GM21717 (cell line): ENCODE data around the gene ELOVL6.

Source experiments
- ATAC-seq: cut with Tn5 transposase; IDR thresholded peaks from one replicate; pipeline ENCODE4 v1.9.1; 2021; ENCODE audit warnings: mild to moderate bottlenecking, moderate library complexity; ENCODE audit not compliant: unreplicated experiment

The ELOVL6 gene

DNA sequence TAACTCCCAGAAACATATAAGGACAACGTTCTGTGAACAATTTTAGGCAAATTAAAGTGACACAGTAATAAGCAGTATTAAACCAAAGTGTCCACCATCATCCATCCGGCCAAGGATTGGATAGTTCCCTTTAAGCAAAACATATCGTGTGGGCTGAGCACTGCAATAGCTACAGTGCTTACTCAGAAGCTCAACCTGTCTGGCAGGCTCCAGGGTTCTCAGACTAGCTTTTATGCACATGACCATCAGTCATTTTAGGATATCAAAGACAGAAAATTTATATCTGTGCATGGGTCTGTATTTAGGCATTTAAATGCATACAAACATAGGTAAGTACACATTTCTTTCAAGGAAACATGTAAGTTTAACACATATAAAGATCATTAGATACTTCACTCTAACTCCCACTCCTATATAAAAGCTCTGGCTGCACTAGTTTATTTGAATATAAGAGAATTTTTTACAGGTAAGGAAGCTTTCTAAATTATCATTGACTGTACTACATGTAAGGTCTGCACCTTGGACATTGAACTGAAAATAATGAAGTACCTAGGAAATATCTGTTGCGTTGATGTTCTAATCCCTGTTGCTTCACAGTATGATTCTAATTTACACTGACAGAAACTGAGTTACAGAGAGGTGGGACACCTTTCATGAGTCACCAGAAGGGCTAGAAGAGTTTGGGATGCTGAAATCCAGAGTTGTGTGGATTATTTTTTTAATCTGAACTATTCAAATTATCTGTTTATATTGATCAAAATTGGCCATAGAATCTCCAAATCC lies 67.6 kb downstream of the ELOVL6 start:
- ATAC-seq: no peak

DNA sequence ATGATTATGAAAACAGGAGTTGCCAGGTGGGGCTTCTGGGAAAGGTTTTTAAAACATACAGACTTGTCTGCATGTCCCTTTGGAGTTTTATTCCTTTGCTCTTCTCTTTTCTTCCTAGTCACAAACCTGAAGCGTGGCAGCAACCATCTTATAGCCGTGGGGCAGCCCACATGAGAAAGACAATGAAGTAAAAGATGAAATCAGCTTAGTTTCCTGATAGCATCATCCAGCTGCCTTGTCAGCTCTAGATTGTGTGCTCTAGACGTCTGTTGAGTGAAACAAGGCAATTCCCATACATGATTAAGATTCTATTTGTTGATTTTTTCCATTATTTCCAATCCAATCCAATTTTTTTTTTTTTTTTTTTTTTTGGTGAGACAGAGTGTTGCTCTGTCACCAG lies 68.9 kb downstream of the ELOVL6 start:
- ATAC-seq: no peak

DNA sequence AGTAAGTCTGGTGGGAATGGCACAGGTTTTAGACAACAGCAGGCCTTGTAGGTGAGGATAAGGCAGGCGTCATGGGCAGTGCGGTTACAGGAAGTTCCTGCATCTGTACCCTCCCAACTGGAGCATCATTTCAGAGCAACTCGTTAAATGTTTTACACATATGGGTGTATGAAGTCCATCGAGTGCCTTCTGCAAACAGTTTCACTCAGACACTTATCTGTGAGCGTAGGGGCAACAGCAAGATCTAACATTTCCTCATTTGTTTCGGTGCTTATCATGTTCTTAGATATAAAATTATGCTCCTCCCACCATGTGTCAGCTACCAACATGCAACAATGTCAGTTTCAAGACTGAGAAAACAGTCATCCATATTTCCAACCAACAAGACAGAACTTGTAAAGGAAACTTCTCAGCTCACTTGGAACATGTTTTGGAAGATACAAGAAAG lies 69.9 kb downstream of the ELOVL6 start:
- no peak for ATAC-seq

DNA sequence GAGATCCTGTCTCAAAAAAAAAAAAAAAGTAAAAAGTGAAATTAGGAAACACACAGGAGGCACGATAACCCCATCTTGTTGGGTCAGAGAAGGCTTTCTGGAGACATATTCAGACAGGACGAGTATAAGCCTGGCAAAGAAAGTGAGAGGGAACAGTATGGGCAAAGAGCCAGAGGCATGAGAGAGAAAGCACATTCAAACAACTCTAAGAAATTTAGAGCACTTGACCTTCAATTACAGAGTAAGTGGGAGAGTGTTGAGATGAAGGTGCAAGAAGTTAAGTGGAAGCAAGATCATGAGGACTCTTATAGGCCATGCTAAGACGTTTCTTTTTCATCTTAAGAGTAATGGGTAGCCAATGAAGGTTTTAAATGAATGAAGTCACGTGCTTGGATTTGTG lies 70.4 kb downstream of the ELOVL6 start:
- no peak for ATAC-seq

DNA sequence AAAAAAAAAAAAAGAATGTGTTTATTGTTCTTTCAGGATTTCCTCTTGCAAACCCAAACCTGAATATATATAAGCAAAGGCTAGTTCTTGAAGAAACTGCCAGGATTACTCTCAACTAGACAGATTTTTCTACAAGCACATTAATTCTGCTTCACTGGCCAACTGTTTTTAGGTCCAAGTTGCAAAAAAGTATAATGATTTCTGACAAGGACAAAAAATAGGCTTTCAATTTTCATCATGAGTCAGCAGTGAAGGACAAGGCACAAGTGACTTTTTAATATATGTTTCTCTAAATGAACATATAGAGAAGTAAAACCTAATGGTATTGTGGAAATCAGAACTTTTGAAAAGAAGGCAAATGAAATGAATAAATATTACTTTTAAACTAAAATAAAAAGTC lies 73.7 kb downstream of the ELOVL6 start:
- ATAC-seq: no peak

DNA sequence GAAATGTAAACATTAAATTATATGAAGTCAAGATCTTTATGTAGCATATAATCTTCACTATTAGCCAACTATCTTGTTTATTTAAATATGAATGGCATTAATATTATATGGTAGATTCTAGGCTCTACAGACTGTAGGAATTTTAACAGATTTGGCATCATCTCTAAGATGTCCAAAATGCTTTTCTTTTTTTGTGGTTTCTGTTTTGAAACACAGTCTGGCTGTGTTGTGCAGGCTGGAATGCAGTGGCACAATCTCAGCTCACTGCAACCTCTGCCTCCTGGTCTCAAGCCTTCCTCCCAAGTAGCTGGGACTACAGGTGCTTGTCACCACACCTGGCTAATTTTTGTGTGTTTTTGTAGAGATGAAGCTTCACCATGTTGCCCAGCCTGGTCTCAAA lies 76.2 kb downstream of the ELOVL6 start:
- ATAC-seq: no peak

DNA sequence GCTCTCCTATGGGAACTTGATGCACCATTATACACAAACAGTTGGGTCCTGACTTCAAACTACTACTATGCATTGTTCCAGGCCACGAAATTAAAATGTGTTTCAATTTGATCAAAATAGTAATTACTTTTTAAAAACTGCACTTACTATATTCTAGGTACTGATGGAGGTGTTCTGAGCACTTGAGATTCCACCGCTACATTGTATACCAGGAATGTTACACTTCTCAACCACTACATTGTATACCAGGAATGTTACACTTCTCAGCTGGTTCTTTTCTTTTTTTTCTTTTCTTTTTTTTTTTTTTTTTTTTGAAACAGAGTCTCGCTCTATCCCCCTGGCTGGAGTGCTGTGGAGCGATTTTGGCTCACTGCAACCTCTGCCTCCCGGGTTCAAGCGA lies 77.9 kb downstream of the ELOVL6 start:
- no peak for ATAC-seq

DNA sequence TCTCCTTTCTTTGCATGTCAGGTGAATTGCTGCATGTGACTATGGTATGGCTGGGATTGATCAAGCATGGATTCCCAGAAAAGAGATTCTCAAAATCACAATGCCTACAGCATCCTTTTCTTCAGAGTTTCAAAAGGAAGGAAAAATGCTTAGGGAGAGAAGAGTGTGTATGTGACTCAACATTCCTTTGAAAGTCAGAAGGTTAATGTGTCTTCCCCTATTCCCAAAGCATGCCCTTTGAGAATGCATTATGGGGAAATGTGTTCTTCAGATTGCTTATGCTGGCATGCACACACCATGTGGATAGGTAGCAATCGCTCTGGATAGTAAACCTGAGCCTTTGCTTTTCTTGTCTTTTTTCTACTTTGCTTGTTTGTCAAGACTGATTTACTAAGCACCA lies 78.5 kb downstream of the ELOVL6 start:
- no peak for ATAC-seq

DNA sequence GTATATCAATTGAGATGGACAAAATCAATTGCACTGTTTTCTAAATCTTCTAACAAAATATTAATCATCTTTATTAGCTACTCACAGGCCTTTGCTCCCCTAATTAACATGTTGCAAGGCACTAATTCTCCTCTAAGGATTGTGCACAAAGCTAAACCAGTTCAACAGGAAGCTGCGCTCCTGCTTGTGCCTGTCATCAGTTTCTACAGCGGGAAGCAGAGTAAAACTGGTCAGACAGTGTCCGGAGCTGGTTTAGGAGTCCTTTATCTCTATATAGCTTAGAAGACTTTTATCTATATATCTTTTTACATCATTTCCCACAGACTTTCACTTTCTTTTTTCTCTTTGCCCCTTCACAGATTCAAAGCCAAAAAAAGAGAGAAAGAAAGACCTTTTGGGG lies 79.1 kb downstream of the ELOVL6 start:
- ATAC-seq: peak; percentile 61

DNA sequence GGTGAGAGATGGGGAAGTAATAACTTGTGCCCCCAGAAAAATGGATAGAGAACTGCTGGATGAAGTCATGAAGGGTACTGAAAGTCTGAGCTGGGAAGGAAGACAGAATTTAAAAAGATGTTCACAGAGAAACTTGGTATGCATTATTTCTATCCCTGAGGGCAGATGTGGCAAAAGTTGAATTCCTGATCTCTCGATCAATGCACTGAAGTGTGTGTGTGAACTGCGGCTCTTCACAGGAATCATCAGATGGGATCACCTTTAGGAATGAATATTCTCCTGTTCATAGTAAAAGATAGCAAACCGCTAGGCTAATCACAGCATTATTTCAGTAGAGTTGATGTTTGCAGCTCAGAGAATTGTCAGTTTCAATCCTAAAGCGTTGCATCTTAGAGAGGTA lies 86.4 kb downstream of the ELOVL6 start:
- no peak for ATAC-seq

DNA sequence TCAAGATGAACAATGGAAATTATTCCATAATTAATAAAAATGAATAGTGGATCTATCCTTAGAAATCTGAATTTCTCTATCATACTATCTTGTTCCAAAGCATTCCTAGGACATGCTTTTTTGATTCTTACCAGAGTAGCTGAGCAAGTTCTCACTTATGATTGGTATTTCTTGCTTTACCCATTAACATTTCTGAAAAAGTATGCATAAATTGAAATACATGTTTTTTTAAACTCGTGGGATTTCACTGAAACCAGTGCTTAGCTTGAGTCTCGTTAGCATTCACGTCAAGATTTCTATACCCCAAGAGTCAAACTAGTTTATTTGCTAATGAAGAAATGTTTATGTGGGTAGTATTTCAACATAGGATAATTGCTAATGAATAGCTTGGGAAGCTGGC lies 89.0 kb downstream of the ELOVL6 start:
- ATAC-seq: no peak

DNA sequence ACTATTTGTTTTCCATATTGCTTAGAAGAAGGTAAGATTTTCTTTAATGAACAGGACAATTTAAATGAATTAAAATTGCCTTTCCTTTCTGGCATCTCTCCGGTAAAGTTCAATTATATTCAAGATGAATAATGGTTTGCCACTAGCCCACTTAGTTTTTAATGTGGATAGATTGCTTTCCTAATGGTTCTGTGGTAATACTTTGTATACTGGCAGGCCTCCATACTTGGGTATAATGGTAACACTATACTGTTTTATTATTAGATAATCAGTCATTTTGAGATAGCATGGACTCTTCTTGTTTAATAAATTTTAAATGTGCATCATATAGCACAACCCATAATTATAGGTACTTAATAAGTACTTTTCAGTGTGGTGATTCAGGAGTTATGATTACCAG lies 89.5 kb downstream of the ELOVL6 start:
- no peak for ATAC-seq

DNA sequence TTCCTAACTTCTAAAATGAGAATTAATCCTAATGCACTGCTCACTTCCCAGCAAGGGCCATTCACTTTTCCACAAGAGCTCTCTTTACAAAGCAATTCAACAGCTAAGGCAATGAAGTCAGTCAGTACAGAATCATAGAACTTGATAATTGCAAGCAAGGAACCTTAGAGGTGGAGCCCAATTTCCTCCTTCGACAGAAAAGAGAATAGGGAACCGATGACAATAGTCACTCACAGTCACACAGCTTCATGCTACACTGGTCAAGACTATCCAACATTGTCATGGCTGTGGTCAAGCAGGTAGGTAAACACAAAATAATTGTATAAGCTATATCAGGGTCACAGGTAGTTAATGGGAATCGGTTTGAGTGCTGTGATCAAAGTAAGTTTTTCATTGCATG lies 90.0 kb downstream of the ELOVL6 start:
- ATAC-seq: peak; percentile 78

DNA sequence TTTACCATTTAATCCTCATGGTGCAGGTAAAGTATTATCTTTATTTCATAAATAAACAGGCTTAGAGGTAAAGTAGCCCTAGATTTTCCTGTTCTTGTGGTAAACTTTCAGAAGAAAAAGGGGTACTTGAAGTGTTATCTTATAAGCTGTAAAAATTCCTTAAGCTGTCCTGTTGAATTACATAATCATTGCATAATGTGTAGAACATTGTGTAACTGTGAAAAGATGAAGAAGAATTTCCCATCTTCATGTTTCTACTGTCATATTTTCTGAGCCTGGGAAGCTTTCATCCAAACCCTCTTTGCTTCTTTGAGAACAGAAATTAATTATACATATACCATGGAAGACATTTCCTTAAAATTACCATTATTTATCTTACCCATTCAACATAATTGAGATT lies 90.5 kb downstream of the ELOVL6 start:
- ATAC-seq: no peak

DNA sequence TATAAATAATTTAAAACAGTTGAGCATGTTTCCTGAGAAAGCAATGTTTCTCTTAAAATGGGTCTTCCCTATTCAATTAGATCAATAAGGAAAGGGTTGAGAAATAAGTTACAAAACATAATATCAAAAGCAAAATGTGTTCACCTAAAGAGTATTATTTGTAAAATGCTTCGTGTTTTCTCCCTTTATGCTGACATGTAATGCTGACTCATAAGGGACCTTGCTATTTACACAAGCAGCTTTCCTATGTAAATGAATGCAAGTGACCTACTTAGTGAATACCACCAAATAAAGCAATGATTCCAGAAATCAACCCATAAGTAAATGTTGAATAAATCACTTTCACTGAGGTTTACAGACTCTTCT lies 91.5 kb downstream of the ELOVL6 start:
- ATAC-seq: peak; percentile 83

DNA sequence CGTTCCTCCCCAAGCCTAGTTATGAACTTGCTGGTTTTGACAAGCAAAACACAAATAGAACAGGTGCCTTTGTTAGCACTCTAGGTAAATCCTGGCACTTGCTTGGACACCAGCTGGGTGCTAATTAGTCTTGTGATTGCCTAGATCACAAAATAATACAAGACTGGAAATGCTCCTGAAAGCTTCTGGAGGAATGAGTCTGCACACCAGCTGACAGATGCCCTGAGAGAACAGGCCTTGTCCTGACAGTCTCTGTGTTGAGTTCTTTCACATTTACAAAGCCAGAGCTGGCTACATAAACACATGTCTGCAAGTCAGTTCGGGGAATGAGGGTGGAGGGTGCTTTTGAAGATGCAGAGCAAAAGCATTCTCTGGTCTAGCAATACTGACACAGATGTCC lies 93.8 kb downstream of the ELOVL6 start:
- no peak for ATAC-seq

DNA sequence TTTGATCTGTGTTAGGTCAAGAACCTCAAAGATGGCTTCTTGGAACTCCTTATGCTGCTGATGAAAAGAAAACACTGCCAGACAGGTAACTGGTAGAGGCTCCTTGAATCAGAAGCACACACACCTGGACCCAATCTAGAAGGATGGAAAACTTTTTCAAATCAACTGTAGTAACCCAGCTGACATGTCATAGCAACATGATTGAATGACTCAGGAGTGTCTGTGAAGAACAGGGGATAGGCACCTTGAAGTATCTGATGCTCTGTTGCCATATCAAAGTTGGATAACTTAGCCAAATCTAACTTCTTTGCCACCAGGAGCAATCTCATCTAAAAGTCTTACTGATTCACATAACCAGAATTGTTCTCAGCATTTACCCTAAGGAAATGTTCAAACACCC lies 98.8 kb downstream of the ELOVL6 start:
- no peak for ATAC-seq

DNA sequence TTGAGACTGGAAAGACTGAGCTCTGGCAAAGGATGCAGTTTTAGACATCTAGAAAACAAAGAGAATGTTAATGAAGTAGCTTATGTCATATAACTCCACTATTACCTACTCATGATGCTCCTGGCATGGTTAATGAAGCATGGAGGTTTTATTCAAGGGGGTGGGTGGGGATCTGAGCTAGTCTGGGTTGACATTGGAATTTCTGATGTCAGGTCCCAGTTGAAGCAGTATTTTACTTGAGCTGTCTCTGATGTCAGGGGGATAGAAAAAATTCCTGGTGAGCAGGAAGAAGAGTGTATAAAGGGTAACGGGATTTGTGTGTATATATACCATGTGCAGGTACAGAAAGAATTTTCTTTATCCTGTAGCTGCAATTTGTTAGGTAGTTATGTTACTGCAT lies 102.0 kb downstream of the ELOVL6 start:
- no peak for ATAC-seq

DNA sequence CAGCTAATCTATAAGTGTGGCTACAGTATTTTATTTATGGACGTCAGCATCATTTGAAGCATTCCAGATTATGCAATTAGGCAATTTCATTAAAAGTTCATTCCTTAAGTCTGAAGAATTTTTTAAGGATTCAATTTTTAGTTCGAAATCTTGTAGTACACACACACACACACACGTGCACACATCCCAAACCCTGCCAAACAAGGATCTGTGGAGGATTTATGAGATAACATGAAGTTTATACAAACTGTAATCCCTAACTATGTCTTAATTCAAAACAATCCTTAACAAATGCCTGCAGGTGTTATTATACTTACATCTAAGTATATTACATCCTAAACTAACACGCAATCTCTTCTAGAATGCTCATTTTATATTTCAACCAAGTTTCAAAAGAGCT lies 105.8 kb downstream of the ELOVL6 start:
- no peak for ATAC-seq

DNA sequence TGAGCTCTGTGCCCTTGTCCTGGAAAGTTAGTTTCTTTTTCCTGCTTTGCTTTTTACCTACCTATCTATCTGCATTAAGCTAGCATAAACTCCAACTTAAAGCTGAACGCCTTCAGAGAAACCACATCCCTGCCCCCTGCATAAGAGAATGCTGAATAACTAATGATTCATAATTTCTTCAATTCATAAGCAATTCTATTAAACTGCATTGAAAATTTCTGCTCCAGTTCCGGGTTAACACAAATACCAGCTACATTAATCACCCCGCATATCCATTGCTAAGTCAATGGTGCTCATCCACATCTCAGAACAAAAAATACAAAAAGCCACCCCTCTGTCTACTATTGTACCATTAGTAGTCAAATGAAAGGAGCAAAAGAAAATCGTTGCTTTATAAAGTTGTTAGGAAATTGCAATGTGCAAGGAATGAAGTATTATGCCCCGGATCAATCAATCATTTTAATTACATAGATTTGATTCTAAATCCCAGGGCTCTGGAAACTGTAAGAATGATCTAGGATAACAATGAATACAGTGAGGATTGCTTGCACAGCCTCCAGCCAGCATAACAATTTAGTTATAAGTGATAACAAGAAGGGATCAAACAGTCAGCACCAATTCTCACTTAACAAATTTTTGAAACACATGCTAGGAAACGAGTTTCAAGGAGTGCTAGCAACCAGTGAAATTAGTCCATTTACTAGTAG lies 106.8 kb downstream of the ELOVL6 start:
- no peak for ATAC-seq

DNA sequence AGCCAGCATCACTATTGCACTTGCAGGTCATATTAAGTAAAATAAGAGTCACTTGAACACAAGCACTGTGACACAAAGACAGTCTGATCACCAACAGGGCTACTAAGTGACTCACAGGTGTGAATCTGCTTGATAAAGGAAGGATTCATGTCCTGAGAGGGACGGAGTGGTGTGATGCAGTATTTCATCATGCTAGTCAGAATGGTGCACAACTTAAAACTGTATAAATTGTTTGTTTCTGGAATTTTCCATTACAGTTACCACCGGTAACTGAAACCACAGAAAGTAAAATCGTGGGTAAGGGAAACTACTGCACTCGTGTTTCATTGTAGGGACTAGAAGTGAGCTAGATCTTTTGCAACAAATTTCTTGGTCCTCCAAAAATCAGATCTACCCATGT lies 109.7 kb downstream of the ELOVL6 start:
- ATAC-seq: peak; percentile 67

DNA sequence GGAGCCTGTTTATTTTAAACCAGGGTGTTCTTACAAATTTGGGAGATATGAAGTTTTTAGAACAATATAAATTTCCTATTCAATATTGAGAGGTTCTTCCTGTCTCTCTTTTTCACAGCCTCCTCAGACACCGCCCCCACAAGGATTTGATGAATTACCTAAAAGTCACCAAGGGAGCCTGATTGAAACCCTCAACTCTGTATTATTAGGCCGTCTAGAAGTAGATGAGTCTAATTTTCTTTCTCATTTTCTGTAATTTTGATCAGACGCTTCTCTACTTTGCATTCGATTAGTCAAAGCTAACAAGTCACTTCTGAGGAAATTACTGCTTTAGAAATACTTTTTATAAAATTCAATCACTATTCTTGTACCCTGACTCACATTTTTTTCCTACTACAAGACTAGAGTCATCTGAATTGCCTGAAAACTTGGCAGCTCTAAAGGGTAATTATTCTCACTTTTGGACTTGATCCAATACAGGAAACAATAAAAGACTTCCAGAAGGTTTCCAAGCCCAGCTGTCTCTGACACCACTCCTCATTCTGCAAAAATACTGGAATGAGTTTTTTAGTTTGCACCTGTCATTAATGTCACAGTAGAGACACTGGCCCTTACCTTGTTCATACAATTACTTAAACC lies 111.2 kb downstream of the ELOVL6 start:
- no peak for ATAC-seq
